RWPE2 (cell line): ENCODE measurements around the gene AP2A1.

Source experiments
- ATAC-seq: fragments of 200-7000 bp; cut with Tn5 transposase; 3 replicates; pipeline ENCODE4 v1.9.1; 2021; ENCODE audit warnings: low read depth
- DNase-seq: peaks from one replicate; pipeline ENCODE4 v3.0.0-alpha.2; 2020; ENCODE audit warnings: low spot score
- H3K27ac ChIP-seq: fragments of 450-650 bp; 2 replicates; pipeline ENCODE4 v1.5.1; 2017; ENCODE audit warnings: mild to moderate bottlenecking; ENCODE audit not compliant: poor library complexity, severe bottlenecking
- H3K27me3 ChIP-seq: fragments of 250-450 bp; sonication (Bioruptor Pico); 2 replicates; pipeline ENCODE4 v1.5.1; 2021; ENCODE audit warnings: mild to moderate bottlenecking, moderate library complexity; ENCODE audit not compliant: insufficient read depth, poor library complexity, severe bottlenecking
- H3K36me3 ChIP-seq: fragments of 250-450 bp; sonication (Bioruptor Pico); 2 replicates; pipeline ENCODE4 v1.5.1; 2020; ENCODE audit warnings: low read depth, mild to moderate bottlenecking, moderate library complexity
- H3K4me1 ChIP-seq: fragments of 250-450 bp; sonication (Bioruptor Pico); 2 replicates; pipeline ENCODE4 v1.5.1; 2021; ENCODE audit warnings: mild to moderate bottlenecking, moderate library complexity; ENCODE audit not compliant: insufficient read depth, poor library complexity, severe bottlenecking
- H3K4me3 ChIP-seq: fragments of 250-450 bp; sonication (Bioruptor Pico); 2 replicates; pipeline ENCODE4 v1.5.1; 2021; ENCODE audit warnings: mild to moderate bottlenecking, moderate library complexity; ENCODE audit not compliant: severe bottlenecking
- H3K9me3 ChIP-seq: fragments of 250-450 bp; sonication (Bioruptor Pico); 2 replicates; pipeline ENCODE4 v1.5.1; 2021; ENCODE audit warnings: mild to moderate bottlenecking, moderate library complexity; ENCODE audit not compliant: severe bottlenecking
- TF ChIP-seq, protein P1 (sequence below): fragments of 450-650 bp; IDR thresholded peaks from one replicate; pipeline ENCODE4 v1.5.1; 2017; ENCODE audit warnings: mild to moderate bottlenecking, moderate library complexity; ENCODE audit not compliant: poor library complexity, severe bottlenecking

Gene AP2A1

DNA sequence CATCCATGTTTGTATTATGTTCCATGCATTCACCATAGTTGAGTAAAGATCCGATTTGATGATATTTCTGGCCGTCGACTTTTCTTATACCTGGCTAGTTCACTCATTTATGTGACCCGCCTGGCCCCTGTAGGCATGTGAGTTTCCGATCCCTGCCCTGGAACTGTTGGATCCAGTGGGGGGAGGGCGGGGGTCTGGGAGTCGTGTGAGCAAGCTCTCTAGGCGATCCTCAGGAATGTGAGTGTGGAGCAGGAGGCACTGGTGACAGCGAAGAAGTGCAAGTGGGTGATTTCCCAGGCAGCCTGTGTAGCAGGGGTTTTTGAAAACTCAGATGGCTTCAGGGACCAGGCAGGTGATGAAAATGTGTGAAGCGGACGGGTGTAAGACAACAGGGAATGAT, 73.5 kb downstream of the AP2A1 start:
- Histone ChIP-seq H3K27me3 (no peaks in the 10 kb centered on the region), H3K36me3 (peaks cover 35% of the 10 kb centered on the region), H3K9me3 (no peaks in the 10 kb centered on the region), H3K4me3 (no peak overlapping the region), H3K27ac (no peak overlapping the region), H3K4me1 (no peaks in the 10 kb centered on the region)
- ATAC-seq, result no peak
- DNase-seq, result no peak
- TF ChIP-seq, protein P1, sequence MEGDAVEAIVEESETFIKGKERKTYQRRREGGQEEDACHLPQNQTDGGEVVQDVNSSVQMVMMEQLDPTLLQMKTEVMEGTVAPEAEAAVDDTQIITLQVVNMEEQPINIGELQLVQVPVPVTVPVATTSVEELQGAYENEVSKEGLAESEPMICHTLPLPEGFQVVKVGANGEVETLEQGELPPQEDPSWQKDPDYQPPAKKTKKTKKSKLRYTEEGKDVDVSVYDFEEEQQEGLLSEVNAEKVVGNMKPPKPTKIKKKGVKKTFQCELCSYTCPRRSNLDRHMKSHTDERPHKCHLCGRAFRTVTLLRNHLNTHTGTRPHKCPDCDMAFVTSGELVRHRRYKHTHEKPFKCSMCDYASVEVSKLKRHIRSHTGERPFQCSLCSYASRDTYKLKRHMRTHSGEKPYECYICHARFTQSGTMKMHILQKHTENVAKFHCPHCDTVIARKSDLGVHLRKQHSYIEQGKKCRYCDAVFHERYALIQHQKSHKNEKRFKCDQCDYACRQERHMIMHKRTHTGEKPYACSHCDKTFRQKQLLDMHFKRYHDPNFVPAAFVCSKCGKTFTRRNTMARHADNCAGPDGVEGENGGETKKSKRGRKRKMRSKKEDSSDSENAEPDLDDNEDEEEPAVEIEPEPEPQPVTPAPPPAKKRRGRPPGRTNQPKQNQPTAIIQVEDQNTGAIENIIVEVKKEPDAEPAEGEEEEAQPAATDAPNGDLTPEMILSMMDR, result no peak

DNA sequence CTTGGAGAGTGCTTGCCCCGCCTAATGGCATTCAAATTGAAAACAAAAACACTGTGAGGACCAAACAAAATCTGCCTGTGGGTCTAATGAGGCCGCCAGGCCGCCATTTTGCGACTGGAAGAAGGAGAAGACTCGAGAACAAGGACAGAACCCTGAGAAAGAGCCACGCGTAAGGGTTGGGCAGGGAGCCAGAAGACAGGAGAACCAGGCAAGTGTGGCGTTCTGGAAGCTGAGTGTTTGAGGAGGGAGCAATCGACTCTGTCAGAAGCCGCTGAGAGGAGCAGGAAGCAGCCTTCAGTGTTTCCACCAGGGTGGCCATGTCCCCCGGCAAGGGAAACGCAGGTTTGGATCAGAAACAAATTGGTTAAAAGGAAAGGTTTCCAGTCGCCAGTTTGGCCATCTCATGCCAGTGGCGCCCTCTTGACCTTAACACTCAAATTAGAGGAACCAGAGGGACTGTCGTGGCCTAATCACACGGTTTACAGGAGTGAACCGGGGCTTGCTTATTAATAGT, 74.0 kb downstream of the AP2A1 start:
- Histone ChIP-seq H3K27me3 (no peaks in the 10 kb centered on the region), H3K9me3 (no peaks in the 10 kb centered on the region), H3K4me1 (no peaks in the 10 kb centered on the region), H3K27ac (no peak overlapping the region), H3K4me3 (no peak overlapping the region), H3K36me3 (peaks cover 34% of the 10 kb centered on the region)
- ATAC-seq, result no peak
- DNase-seq, result no peak
- TF ChIP-seq, protein P1, result no peak

DNA sequence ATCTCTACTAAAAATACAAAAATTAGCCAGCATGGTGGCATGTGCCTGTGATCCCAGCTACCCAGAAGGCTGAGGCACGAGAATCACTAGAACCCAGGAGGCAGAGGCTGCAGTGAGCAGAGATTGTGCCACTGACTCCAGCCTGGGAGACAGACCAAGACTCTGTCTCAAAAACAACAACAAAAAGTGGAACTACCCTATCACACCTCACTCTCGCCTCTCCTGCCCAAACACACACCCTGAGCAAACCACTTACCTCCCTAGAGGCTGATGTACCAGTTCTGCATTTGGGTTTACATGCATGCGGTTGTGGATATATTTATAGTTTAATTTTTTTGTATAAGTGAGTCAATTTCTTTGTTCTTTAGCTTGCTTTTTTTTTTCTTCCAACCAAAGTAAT, 76.5 kb downstream of the AP2A1 start:
- Histone ChIP-seq H3K36me3 (peaks cover 21% of the 10 kb centered on the region; the same call in 1 of the 2 replicates), H3K9me3 (no peaks in the 10 kb centered on the region), H3K27me3 (no peaks in the 10 kb centered on the region), H3K27ac (no peak overlapping the region), H3K4me3 (no peak overlapping the region), H3K4me1 (peaks cover 5% of the 10 kb centered on the region)
- no peak for ATAC-seq
- DNase-seq, result no peak
- TF ChIP-seq, protein P1, result no peak

DNA sequence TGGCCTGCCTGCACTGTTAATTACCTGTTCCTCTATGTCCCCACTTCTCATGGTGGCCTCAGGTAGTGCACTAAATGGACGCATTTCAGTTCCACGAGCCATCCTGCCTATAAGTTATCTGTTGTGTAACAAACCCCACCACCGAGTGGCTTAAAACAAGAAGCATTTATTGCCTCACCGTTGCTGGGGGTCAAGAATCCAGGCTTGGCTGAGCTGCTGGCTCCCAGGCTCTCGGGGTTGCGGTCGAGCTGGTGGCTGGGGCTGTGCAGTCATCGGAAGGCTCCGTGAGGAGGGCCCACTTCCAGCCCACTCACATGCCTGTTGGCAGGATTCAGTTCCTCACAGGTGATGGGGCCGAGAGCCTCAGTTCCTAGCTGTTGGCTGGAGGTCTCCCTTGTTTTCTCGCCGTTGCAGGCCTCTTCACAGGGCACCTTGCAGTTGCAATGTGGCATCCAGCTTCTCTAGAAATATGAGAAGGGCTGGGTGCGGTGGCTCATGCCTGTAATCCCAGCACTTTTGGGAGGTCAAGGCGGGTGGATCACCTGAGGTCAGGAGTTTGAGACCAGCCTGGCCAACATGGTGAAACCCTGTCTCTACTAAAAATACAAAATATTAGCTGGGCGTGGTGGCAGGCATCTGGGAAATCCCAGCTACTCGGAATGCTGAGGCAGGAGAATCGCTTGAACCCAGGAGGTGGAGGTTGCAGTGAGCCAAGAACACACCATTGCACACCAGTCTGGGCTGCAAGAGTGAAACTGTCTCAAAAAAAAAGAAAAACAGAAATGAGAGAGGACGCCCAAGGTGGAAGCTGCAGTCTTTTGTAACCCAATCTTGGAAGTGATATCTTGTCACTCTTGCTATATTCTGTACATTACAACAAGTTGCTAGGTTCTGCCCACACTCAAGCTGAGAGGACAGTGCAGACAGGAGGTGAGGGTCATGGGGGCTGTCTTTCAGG, 77.6 kb downstream of the AP2A1 start:
- no peaks in the 10 kb centered on the region for H3K9me3 ChIP-seq
- no peaks in the 10 kb centered on the region for H3K27me3 ChIP-seq
- peaks cover 12% of the 10 kb centered on the region for H3K4me1 ChIP-seq
- no peak overlapping the region for H3K4me3 ChIP-seq
- TF ChIP-seq, protein P1, result no peak
- no peak overlapping the region for H3K27ac ChIP-seq
- DNase-seq (no peak), ATAC-seq (no peak)
- peaks cover 12% of the 10 kb centered on the region; the same call in 1 of the 2 replicates for H3K36me3 ChIP-seq
